ACC112 (cell line): ENCODE results near the gene EFHC1.

Source experiments
- H2AFZ ChIP-seq: fragments of 200-600 bp; sonication (generic); one replicate; pipeline ENCODE4 v1.6.0; 2017; ENCODE audit warnings: antibody characterized with exemption, low read length; ENCODE audit not compliant: unreplicated experiment
- H3K27ac ChIP-seq: fragments of 200-600 bp; sonication (generic); 2 replicates; pipeline ENCODE4 v1.5.1; 2014; ENCODE audit warnings: low read depth, mild to moderate bottlenecking, antibody characterized with exemption, low read length, moderate library complexity
- H3K27me3 ChIP-seq: fragments of 200-600 bp; sonication (generic); 2 replicates; pipeline ENCODE4 v1.6.1; 2014; ENCODE audit warnings: mild to moderate bottlenecking, antibody characterized with exemption, low read length, moderate library complexity, mixed read lengths; ENCODE audit not compliant: insufficient read depth
- H3K36me3 ChIP-seq: fragments of 200-600 bp; sonication (generic); 2 replicates; pipeline ENCODE4 v1.6.1; 2016; ENCODE audit warnings: mild to moderate bottlenecking, antibody characterized with exemption, low read length, moderate library complexity, mixed read lengths; ENCODE audit not compliant: insufficient read depth
- H3K4me1 ChIP-seq: fragments of 200-600 bp; sonication (generic); one replicate; pipeline ENCODE4 v1.6.1; 2016; ENCODE audit warnings: low read length, mixed read lengths; ENCODE audit not compliant: insufficient read depth, unreplicated experiment, control insufficient read depth
- H3K4me3 ChIP-seq: fragments of 200-600 bp; sonication (generic); 2 replicates; pipeline ENCODE4 v1.5.1; 2014; ENCODE audit warnings: mild to moderate bottlenecking, low read depth, low read length
- H3K79me2 ChIP-seq: fragments of 200-600 bp; sonication (generic); one replicate; pipeline ENCODE4 v1.6.0; 2016; ENCODE audit warnings: low read length; ENCODE audit not compliant: control insufficient read depth, unreplicated experiment, insufficient read depth

EFHC1 gene

GRCh38 chr6:52415917-52416628 is 4.1 kb upstream of the EFHC1 start:
- H3K27me3 ChIP-seq: no peaks in the 10 kb centered on the region
- peak overlapping the region; percentile 6; the same call in 1 of the 2 replicates for H3K4me3 ChIP-seq
- peak overlapping the region; percentile 43 for H2AFZ ChIP-seq
- peak overlapping the region; percentile 83 for H3K27ac ChIP-seq
- peaks cover 44% of the 10 kb centered on the region for H3K4me1 ChIP-seq
- no peaks in the 10 kb centered on the region for H3K36me3 ChIP-seq
- peaks cover 17% of the 10 kb centered on the region for H3K79me2 ChIP-seq

DNA sequence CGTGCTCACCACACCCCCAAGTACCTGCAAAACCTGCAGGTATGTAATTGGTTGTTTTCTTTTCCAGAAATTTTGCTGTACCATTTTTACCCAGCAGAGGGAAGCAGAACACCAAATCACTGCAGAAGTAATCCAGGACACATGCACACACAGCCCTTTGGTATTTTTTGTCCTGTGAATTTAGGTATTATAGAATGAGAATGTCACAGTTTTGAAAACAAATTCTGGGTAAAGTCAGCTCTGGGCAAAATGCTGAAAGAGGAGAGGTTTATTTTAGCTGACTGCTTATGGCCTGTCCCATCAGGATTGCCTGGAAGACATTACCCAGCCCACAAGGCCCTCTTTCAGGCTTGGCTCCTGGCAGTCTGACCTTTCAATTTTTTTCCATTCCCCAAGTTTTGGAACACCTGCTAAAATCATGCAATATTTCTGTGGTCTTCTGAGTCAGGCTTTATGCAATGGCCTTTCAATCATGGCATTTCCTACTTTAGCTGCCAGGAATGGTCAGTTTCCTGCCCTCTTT is 3.5 kb upstream of the EFHC1 start:
- no peak overlapping the region for H2AFZ ChIP-seq
- H3K79me2 ChIP-seq: peaks cover 23% of the 10 kb centered on the region
- H3K27ac ChIP-seq: peak overlapping the region; percentile 83
- no peaks in the 10 kb centered on the region for H3K27me3 ChIP-seq
- H3K36me3 ChIP-seq: no peaks in the 10 kb centered on the region
- peaks cover 49% of the 10 kb centered on the region for H3K4me1 ChIP-seq
- H3K4me3 ChIP-seq: no peak overlapping the region

DNA sequence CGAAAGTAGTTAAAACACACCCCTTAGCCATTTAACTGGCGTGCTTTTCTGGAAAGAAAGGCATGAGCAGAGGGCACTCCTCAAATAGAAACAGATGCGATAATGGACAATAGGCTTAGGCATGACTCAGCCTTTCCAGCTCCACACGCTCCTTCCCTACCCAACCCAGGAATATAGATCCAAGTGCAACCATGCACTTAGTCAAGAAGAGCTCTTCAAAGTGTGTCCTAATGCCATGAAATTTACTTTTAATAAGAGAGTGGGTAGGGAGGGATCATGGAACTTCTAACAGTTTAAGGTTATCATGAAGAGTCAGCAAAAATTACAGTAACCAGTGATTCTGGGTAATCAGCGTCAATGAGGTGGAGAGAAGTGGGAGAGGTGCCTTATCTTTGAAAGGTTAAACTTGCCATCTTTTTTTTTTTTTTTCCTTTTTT is 2.4 kb upstream of the EFHC1 start:
- peak overlapping the region; percentile 83 for H3K27ac ChIP-seq

DNA sequence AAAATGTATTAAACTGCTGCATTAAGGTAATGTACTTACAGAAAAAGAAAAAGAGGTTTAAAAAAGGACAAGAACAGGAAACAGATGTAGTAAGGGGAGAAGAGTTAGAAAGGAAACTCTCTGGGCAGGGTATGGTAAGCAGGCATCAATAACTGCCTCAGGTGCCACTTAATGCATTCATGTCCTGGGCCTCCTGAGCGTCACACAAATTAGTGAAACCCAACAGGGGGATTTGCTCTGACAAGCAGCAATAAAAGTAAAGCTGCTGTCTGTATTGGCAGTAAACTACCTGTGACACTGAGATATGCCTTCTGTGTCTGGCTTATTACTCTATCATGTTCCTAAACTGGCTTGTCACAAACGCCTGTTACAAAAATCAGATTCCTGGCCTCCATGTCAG is 1.5 kb upstream of the EFHC1 start:
- no peak overlapping the region for H2AFZ ChIP-seq

More for the DNA sequence above, 2.4 kb upstream of the EFHC1 start:
- H3K27me3 ChIP-seq: no peaks in the 10 kb centered on the region
- H3K4me1 ChIP-seq: peaks cover 57% of the 10 kb centered on the region
- no peaks in the 10 kb centered on the region for H3K36me3 ChIP-seq
- peaks cover 29% of the 10 kb centered on the region for H3K79me2 ChIP-seq
- H3K4me3 ChIP-seq: no peak overlapping the region
- no peak overlapping the region for H2AFZ ChIP-seq

DNA sequence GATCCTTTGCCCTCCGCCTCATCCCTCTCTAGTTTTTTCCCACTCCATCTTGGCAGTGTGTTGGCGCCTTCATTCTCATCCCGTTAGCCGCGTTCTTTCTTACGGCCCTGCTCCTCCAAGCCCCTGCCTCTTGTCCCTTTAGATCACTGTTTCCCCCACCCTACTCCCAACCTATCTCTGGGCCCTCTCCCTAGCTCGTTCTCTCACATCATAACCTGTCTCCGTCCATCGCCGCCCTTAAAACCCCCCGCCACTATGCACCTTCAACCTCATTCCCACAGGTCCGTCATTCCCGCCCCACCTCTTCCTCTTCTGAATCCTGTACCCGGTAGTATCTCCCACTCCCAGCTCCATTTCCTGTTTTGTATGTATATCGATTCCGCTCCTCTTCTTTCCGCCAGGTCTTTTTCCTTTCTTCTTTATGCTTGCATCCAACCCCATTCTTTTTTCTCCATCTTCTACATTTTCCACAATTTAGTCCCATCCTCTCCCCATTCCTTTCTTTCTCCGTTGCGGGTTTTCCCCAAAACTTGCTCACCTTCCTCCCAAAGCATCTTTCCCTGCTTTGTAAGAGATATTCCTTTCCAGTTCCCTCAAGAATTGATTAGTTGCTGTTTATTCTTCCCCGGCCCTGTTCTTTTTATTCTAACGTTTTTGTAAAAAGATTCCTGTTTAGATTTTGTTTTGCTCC is 671 bp downstream of the EFHC1 start:
- Histone ChIP-seq H3K27me3 (no peaks in the 10 kb centered on the region), H3K79me2 (peaks cover 27% of the 10 kb centered on the region), H3K36me3 (no peaks in the 10 kb centered on the region), H3K27ac (peak overlapping the region; percentile 88), H3K4me1 (peaks cover 74% of the 10 kb centered on the region), H3K4me3 (peak overlapping the region; percentile 82), H2AFZ (no peak overlapping the region)

More for the DNA sequence above, 1.5 kb upstream of the EFHC1 start:
- Histone ChIP-seq H3K27ac (peak overlapping the region; percentile 75), H3K4me1 (peaks cover 64% of the 10 kb centered on the region), H3K79me2 (peaks cover 29% of the 10 kb centered on the region), H3K27me3 (no peaks in the 10 kb centered on the region), H3K4me3 (no peak overlapping the region), H3K36me3 (no peaks in the 10 kb centered on the region)

DNA sequence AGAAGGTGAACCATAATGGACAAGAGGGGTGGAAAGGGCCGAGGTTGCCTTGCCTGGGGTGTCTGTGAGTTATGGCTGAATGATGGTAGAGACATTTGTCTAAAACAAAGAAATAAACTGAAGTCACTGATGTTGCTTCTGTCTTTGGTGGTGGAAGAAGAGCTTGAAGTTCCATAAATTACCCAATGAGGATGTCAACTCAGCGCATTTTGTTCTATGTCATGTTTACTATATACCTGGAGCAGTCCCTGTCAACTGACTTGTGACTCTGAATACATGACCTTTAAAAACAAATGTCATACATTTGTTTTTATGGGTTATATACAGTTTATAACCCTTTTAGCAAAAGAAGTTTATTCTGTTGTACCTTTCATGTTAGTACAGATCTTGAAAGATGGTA is 2.0 kb downstream of the EFHC1 start:
- H3K27ac ChIP-seq: peak overlapping the region; percentile 88
- H3K79me2 ChIP-seq: peaks cover 36% of the 10 kb centered on the region
- H3K36me3 ChIP-seq: 0 out of 2 replicates have a peak, but pooled peaks cover 2% of the 10 kb centered on the region
- H3K4me3 ChIP-seq: peak overlapping the region; percentile 82; the same call in 1 of the 2 replicates
- no peak overlapping the region for H2AFZ ChIP-seq
- peaks cover 74% of the 10 kb centered on the region for H3K4me1 ChIP-seq
- H3K27me3 ChIP-seq: no peaks in the 10 kb centered on the region

- peaks cover 6% of the 10 kb centered on the region for H3K36me3 ChIP-seq
- H3K27ac ChIP-seq: peak overlapping the region; percentile 81
- H3K27me3 ChIP-seq: no peaks in the 10 kb centered on the region
- peaks cover 36% of the 10 kb centered on the region for H3K79me2 ChIP-seq
- H2AFZ ChIP-seq: no peak overlapping the region
- peaks cover 67% of the 10 kb centered on the region for H3K4me1 ChIP-seq
- no peak overlapping the region for H3K4me3 ChIP-seq
Observed at GRCh38 chr6:52423448-52423847, 3.3 kb downstream of the EFHC1 start.

DNA sequence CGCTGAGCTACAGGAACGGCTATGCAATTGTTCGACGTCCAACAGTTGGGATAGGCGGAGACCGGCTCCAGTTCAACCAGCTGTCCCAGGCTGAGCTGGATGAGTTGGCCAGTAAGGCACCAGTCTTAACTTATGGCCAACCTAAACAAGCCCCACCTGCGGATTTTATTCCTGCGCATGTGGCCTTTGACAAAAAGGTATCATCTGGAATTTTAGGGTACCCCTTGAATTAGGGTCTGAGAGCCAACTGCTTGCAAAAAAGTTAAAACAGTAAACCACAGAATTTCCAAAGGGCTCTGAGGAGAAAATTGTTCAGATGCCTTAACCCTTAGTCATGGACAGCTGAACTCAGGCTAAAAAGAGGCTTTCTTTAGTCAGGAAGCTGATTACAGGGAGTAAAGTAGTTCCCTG is 3.8 kb downstream of the EFHC1 start:
- peaks cover 36% of the 10 kb centered on the region for H3K79me2 ChIP-seq
- H3K36me3 ChIP-seq: peaks cover 9% of the 10 kb centered on the region
- H3K4me1 ChIP-seq: peaks cover 61% of the 10 kb centered on the region
- H2AFZ ChIP-seq: no peak overlapping the region
- H3K27ac ChIP-seq: peak overlapping the region; percentile 81
- no peaks in the 10 kb centered on the region for H3K27me3 ChIP-seq
- H3K4me3 ChIP-seq: peak overlapping the region; percentile 58

GRCh38 chr6:52424513-52424912 is 4.4 kb downstream of the EFHC1 start:
- Histone ChIP-seq H3K36me3 (peaks cover 9% of the 10 kb centered on the region), H2AFZ (no peak overlapping the region), H3K79me2 (peaks cover 31% of the 10 kb centered on the region), H3K27me3 (no peaks in the 10 kb centered on the region), H3K4me3 (peak overlapping the region; percentile 58), H3K27ac (peak overlapping the region; percentile 81), H3K4me1 (peaks cover 56% of the 10 kb centered on the region)

GRCh38 chr6:52426667-52427066 is 6.5 kb downstream of the EFHC1 start:
- Histone ChIP-seq H3K4me1 (peaks cover 51% of the 10 kb centered on the region), H3K27me3 (no peaks in the 10 kb centered on the region), H3K36me3 (peaks cover 15% of the 10 kb centered on the region), H3K4me3 (no peak overlapping the region), H3K79me2 (peaks cover 18% of the 10 kb centered on the region), H3K27ac (no peak overlapping the region), H2AFZ (no peak overlapping the region)
